ENCODE measurements around the gene PDZD2. TPM values are rescaled to one million over a fixed set of nuclear protein-coding genes. Genes with fewer than 3 reads are reported as not detected.

Gene PDZD2
- total RNA-seq, 1 experiment from 2014 or later, result not detected

GRCh38 chr5:31962871-31963307 lies 324.0 kb downstream of the PDZD2 start:
- ChIA-PET CTCF (no interaction called here), POLR2A (ENCODE audit: unreplicated experiment) (no interaction called here)
- Histone ChIP-seq H3K9me2 (ENCODE audit: insufficient read depth) (no peaks in the 10 kb centered on the region), H2AFZ (no peak overlapping the region), H3K27ac (no peak overlapping the region), H3K27me3 (ENCODE audit: insufficient read depth, low read depth) (peaks cover 94% of the 10 kb centered on the region), H3F3A (ENCODE audit: insufficient read depth, low read depth) (no peaks in the 10 kb centered on the region), H3K4me1 (replicated peaks; ENCODE audit: insufficient read depth) (no peaks in the 10 kb centered on the region), H3K9me3 (ENCODE audit: insufficient read depth, low read depth) (no peaks in the 10 kb centered on the region), H3K4me3 (no peak overlapping the region), H4K20me1 (ENCODE audit: insufficient read depth) (no peaks in the 10 kb centered on the region), H3K36me3 (ENCODE audit: low read depth) (no peaks in the 10 kb centered on the region), H3K79me2 (ENCODE audit: low read depth) (no peaks in the 10 kb centered on the region), H3K4me2 (no peak overlapping the region)
- intact Hi-C loops (cut with micrococcal nuclease; ENCODE audit: unreplicated experiment), result no loop called here
- BruUV-seq (replicated peaks), result no TSS peak
- no peak for TF ChIP-seq CTCF (conservative IDR thresholded peaks at IDR 0.05)
- no peak for TF ChIP-seq EZH2 (IDR thresholded peaks at IDR 0.05; ENCODE audit: low read depth)
- DNase-seq, result no peak

- H3K27me3 ChIP-seq (ENCODE audit: insufficient read depth, low read depth), result peaks cover 94% of the 10 kb centered on the region
- no peaks in the 10 kb centered on the region for H3K36me3 ChIP-seq (ENCODE audit: low read depth)
- no peaks in the 10 kb centered on the region for H4K20me1 ChIP-seq (ENCODE audit: insufficient read depth)
- H3K4me2 ChIP-seq, result no peak overlapping the region
- no peaks in the 10 kb centered on the region for H3K9me3 ChIP-seq (ENCODE audit: insufficient read depth, low read depth)
- intact Hi-C loops (cut with micrococcal nuclease; ENCODE audit: unreplicated experiment), result no loop called here
- H2AFZ ChIP-seq, result no peak overlapping the region
- no peak overlapping the region for H3K4me3 ChIP-seq
- H3K4me1 ChIP-seq (replicated peaks; ENCODE audit: insufficient read depth), result no peaks in the 10 kb centered on the region
- no peak overlapping the region for H3K27ac ChIP-seq
- no TSS peak for BruUV-seq (replicated peaks)
- no peaks in the 10 kb centered on the region for H3F3A ChIP-seq (ENCODE audit: insufficient read depth, low read depth)
- no peaks in the 10 kb centered on the region for H3K79me2 ChIP-seq (ENCODE audit: low read depth)
- TF ChIP-seq EZH2 (IDR thresholded peaks at IDR 0.05; ENCODE audit: low read depth) (no peak), CTCF (conservative IDR thresholded peaks at IDR 0.05) (no peak)
- ChIA-PET POLR2A (ENCODE audit: unreplicated experiment) (no interaction called here), CTCF (no interaction called here)
- no peaks in the 10 kb centered on the region for H3K9me2 ChIP-seq (ENCODE audit: insufficient read depth)
- no peak for DNase-seq
These were observed 324.6 kb downstream of the PDZD2 start for GRCh38 chr5:31963358-31964006.

- intact Hi-C loops (cut with micrococcal nuclease; ENCODE audit: unreplicated experiment), result no loop called here
- BruUV-seq (replicated peaks), result no TSS peak
- CTCF ChIA-PET, result no interaction called here
These were observed 325.1 kb downstream of the PDZD2 start for GRCh38 chr5:31964007-31964360.

More at GRCh38 chr5:31964007-31964360, 325.1 kb downstream of the PDZD2 start:
- H2AFZ ChIP-seq, result no peak overlapping the region
- peaks cover 95% of the 10 kb centered on the region for H3K27me3 ChIP-seq (ENCODE audit: insufficient read depth, low read depth)
- no peaks in the 10 kb centered on the region for H3F3A ChIP-seq (ENCODE audit: insufficient read depth, low read depth)
- no peak overlapping the region for H3K27ac ChIP-seq
- no peaks in the 10 kb centered on the region for H3K36me3 ChIP-seq (ENCODE audit: low read depth)
- POLR2A ChIA-PET (ENCODE audit: unreplicated experiment), result no interaction called here
- H3K4me1 ChIP-seq (replicated peaks; ENCODE audit: insufficient read depth), result no peaks in the 10 kb centered on the region
- DNase-seq, result no peak
- H3K4me2 ChIP-seq, result no peak overlapping the region
- H3K9me2 ChIP-seq (ENCODE audit: insufficient read depth), result no peaks in the 10 kb centered on the region
- no peaks in the 10 kb centered on the region for H3K79me2 ChIP-seq (ENCODE audit: low read depth)
- H3K9me3 ChIP-seq (ENCODE audit: insufficient read depth, low read depth), result no peaks in the 10 kb centered on the region
- no peaks in the 10 kb centered on the region for H4K20me1 ChIP-seq (ENCODE audit: insufficient read depth)
- no peak overlapping the region for H3K4me3 ChIP-seq
- TF ChIP-seq CTCF (conservative IDR thresholded peaks at IDR 0.05), result no peak
- TF ChIP-seq EZH2 (IDR thresholded peaks at IDR 0.05; ENCODE audit: low read depth), result no peak

Measured in PC-9 (cell line).